Gastrocnemius medialis (tissue), 4 donors: ENCODE results near the gene APOE.

Experiments
- CTCF ChIP-seq, 5 experiments: fragments of 450-650 bp in 3 of 5; fragments of 200-600 bp in 2 of 5; sonication (generic) in 2 of 5; IDR thresholded peaks in 4 of 5; conservative IDR thresholded peaks in 1 of 5; 1 replicate in 4 of 5; 2 replicates in 1 of 5; pipeline ENCODE4 v1.5.1; 2016 to 2019; ENCODE audit warnings: antibody characterized with exemption in 5 of 5, mild to moderate bottlenecking in 3 of 5, moderate library complexity in 3 of 5
- POLR2A ChIP-seq, 2 donors: fragments of 450-650 bp; IDR thresholded peaks; one replicate each; pipeline ENCODE4 v1.6.1; 2017; ENCODE audit warnings: antibody characterized with exemption in 2 of 2, mild to moderate bottlenecking in 2 of 2, moderate library complexity in 2 of 2

- TF ChIP-seq POLR2A (IDR thresholded peaks at IDR 0.05) (no peak), CTCF (IDR thresholded peaks at IDR 0.05 in 4 of 5, conservative IDR thresholded peaks at IDR 0.05 in 1 of 5) (no peak)
These were observed 50.2 kb downstream of the APOE start for GRCh38 chr19:44955505-44956439.
